Measurements from ENCODE around the gene CNTN3.

CNTN3 gene

DNA sequence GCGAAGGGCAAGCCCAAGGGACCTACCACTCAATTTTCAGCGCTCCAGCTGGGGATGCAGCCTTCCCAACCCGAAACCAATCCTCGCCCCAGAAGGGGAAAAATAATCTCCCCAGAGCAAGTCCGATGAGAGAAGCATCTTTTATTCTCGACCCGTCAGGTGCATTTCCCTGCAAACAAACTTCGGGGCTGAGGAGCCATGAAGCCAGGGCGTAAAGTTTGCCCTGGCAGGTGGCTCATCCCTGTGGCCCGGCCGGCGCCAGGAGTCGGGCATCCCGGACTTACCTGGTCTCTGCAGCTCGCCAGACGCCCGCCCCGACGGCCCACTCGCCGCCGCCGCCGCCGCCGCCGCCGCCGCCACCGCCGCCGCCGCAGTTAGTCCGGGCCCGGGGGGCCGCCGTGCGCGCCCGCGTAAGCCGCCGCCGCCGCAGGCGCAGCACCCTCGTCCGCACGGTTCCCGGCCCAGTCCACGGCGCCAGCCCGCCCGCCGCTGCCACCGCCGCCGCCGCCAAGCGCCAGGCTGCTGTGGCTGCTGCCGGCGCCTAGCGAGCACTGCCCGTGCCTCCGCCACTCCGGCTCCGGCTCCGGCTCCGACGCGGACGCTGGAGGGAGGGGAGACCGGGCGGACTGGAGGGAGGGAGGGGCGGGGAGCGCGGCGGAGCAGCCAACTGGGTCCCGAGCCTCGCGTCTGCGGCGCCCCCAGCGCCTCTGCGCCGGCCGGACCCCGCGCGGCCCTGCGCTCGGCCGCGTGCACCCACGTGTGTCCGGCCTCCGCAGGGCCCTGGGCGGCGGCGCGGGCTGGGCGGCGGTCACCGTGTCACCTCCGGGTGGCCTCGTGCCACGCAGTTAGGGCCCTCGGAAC is at the start of gene CNTN3:
Gene CNTN3, minus strand, starts transcription at position 553 of the 861 bp plus-strand sequence. CDS start 93,547 bp downstream, outside the sequence.
- no peak for FAIRE-seq

DNA sequence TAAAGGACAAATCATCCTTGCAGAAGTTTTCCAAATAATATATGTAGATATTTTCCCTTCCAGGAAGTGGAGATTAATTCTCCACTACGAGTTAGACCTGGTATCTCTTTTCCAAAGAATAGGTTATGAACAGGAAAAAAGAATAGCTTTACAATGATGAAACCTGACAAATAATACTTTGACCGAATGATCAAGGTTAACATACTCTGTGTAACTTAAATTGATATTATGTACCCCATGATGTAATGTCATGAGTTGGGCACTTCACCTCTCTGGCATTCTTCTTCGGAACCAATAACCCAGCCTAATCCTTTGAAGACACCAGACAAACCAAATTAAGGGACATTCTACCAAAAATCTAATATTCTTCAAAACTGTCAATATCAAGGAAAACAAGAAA is 48.7 kb upstream of the CNTN3 start:
- no peak for FAIRE-seq

DNA sequence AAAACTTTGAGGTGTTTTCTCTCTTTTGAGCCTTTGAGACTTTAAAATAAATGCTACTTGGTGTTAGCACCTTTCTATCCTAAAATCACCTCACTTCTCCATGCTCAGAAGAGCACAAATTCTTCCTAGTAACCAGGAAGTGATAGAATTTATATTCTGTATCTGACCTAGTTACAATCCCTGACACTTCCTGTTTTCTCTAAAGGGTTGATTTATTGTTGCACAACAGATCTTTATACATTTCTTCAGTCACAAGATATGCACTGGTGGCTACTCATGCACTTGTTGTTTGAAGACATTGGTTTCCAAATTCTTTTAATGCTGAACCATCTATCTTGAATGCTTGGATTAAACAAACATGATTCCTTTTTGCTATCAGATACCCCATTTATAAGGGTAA is 47.2 kb upstream of the CNTN3 start:
- no peak for FAIRE-seq

DNA sequence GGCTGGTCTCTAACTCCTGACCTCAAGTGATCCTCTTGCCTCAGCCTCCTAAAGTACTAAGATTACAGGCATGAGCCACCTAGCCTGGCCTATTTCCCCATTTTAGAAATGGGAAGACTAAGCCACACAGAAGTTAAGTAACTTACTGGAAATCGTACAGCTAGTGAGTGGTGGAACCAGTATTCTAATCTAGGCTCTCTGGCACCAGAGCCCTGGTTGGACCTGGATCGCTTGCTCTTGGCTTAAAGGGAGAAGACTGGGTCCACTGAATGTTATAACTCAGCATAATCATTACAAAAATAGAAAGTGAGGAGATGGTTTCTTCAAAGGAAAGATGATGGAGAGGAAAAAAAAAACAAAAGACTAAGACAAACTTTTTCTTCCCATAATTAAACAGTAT is 37.4 kb upstream of the CNTN3 start:
- no peak for FAIRE-seq

DNA sequence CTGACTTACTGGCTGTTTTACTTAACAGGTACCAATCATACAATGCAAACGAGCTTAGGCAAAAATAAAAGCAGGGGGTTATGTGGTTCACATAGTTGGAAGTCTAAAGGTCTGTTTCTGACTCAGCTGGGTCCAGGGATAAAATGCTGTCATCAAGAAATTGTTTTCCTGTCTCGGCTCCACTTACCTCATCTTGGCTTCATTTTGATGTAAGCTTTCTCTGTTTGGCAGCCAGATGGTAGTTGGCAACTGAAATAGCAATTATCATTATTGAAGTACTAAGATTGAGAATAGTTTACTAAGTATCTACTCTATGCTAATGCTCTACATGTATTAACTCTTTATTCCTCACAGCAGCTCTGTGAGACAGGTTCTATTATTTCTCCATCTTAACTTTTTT is 36.8 kb upstream of the CNTN3 start:
- no peak for FAIRE-seq

DNA sequence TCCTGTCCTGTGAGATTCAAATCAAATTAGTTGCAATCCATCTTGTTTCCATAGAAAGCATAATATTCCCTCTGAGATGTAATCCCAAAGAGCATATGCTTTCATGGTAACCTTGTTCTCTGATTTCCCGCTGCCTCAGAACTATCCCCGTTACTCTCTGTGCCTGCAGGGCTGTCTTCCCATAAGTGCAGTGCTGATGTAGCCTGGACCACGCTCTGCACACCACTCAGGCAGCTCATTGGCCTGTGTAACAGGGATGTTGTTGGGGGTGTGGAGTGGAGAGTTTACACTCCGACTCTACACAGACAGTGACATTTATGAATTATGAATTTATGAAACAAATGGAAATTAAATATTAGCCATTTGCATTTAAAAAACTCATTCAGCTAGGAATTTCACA is 33.6 kb upstream of the CNTN3 start:
- no peak for FAIRE-seq

DNA sequence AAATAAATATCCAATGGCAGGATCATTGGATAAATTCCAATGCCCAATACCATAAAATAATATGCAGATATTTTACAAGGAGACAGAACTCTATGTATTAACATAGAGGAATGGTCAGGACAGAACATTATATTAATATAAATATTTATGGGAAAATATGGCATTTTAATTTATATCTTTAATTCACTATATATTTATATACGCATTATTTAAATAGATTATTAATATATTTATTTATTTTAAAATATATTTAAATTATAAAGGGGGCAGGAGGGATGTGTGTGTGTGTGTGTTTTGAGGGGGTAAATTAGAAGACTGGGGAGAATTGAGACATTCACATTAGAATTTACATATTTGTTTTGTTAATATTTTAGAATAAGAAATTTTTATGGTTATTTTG is 31.6 kb upstream of the CNTN3 start:
- FAIRE-seq = no peak

DNA sequence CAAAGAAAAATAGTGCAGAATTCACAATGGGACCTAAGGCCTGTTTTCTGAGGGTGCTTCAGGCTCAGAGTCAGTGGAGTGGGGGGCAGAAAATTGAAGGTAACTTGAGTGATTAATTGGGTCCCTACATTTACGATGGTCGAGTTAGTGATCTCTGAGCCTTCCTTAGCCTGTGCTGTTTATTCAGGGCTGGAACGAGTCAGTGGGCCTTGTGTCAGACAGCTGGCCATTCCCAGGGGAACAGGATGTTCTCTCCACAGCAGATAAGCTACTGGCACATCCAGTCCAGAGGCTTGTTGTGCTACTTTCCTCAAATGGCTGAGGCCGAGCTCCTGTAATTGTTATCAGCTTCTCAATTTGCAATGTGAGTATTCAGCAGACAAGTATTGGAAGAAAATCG is 29.2 kb upstream of the CNTN3 start:
- FAIRE-seq = no peak

DNA sequence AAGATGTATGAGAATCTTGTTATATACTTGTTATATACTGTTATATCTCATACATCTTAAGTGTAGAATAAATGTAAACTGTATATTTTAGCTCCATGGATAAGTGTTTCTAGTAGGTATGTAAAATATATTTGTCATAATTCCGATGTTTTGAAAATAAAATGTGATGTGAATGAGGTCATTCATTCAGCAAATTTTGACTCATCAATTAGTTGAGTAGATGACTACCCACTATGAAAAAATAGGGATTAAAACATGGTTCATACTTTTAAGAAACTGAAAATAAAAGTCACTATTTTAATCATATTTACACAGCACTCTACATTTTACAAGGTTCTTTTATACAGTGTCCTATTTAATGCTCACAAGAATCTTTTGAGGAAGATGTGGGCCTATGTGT is 28.4 kb upstream of the CNTN3 start:
- FAIRE-seq = no peak

DNA sequence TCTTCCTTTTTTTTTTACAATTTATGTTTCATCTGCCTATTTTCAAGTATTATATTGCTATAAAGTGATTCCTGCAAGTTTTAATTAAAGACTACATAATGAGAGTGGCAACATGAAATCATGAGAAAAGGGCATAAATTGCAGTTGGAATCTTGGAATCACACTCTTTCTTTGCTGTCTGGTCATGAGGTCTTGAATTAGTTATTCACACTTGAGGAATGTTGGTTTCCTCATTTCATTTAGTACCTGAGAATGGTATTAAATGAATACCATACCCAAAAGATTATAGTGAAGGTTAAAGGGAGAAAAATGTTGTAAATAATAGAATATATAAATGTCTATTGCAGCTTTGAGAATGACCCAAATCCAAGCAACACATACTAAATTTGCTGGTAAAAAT is 25.8 kb upstream of the CNTN3 start:
- FAIRE-seq = no peak

DNA sequence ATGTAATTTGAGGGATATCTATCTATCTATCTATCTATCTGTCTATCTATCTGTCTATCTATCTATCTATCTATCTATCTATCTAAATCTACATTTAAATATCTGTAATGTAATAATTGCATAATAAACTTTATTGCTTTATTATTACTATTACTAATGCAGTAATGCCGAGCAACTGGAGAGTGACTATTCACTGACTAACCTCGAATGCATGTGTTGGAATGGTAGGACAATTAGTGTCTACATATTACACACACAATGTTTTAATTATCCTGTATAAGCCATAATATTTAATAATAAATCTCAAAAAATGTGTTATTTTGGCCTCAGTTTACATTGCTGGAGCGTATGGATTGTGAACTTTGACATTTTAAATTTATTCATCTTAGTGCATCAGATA is 25.2 kb upstream of the CNTN3 start:
- no peak for FAIRE-seq

DNA sequence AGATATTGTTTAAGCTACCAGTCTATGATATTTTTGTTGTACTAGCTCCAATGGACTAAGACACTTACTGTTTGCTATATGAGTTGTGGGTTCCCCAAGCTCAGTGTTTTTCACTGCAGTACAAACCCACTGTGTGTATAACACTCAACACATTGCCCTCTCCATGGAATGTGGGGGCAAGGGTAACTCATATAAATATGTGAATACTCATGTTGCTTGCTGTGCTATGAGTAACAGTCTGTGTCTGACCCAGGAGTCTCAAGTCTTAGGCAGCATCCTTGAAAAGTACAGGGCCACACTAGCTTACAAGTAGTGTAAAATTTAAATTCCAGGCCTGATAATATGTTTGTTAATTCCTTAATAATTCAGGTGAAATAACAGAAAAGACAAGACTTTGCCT is 22.5 kb upstream of the CNTN3 start:
- FAIRE-seq = no peak

DNA sequence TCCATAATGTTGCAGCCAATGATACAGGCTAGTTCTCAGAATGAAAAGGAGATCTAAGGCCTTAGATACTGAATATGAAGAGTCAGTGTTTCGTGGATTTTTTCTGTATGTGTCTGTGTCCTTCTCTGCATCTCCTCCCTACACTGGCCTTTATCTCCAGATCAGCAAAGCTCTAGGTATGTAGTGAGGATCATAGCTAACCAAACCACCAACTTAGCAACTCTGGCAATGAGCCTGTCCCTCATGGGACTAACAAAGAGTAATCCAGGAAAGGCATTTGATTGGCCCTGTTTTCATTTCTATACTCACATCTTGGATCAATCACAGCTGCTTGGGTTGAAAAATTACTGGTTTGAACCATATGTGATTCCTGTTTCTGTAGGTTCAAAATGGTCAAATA is 18.6 kb upstream of the CNTN3 start:
- FAIRE-seq = no peak

DNA sequence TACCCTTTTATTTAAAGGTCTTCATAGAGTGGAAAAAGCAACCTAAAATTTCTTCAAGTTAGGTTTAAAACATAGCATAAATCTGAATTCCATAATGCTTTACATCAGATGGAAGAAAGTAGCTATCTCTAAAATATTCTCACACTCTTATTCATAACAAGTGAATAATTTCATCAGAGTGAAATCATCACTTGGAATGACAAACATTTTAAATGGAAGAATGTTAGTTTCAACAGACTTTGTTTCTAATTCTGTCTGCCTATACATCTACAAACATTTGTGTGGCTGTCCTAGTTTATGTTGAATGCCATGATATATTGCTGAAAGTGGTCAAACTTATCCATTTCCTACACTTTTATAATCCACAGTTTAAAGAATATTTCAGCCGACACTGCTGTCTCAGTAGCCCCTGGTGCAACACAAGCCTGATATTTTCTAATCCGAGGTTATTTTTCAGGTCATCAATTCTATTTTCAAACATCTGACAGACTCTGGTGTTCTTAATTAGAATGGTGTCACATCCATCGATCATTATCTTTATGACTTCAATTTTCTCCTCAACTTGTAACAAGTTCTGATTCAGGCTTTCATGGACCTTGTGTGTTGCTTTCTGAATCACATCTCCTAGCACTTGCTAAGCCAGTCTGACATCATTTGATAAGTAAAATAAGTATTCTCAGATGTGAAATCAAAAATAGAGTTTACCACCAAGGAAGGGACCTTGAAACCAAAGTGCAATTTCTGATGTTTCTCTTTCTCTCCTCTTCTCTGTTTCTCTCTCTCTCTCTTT is 17.1 kb upstream of the CNTN3 start:
- FAIRE-seq = no peak

DNA sequence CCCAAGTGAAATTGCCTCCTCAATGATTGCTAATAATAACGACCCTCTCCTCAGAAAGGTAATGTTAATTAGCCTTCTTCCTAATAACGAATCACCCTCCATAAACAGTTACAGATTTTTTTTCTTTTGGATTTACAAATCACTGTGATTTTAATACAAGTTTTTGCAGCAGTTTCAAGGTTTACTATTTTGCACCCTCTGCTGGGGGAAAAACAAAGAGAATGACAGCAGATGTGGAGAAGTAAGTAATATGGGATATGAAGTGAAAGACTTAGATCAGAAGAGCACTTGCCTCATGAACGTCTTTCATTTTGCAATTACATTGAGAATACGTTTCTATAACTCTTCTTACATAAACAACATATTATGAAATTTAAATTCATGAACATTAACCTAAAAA is 16.1 kb upstream of the CNTN3 start:
- FAIRE-seq = no peak

DNA sequence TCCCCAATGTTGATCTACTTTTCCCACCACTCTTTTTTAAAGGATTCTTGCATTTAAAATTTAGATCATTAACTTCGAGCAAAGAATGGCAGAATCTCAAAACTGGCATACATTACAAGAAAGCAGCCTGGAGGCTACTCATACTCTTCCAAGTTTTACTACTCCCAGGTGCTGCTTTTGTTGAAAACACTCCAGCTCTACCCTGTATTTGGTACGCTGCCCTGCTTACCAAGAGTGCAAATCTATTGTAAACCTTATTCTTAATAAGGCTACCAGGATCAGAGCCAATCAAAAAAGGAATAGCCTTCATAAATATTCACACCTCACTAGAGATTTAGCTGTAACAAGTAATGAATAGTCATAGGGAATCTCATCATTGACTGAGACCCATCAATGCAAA is 11.6 kb upstream of the CNTN3 start:
- FAIRE-seq = no peak

DNA sequence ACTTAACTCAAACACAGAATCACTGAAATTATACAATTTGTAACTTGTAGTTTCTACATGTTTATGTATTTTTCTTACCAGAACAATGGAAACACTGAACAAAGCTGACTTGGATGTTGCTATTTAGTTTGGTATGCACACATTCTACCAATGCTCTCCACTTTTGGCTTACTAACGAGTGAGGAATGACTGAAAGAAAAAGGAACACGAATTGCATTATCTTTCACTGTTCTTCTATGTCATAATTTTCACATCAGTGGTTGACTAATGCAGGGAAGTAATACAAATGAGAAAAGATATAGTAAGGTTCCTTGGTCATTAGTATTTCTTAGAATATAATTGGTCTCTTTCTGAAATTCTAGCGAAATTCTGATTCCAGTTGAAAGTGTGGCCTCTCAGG is 9.8 kb upstream of the CNTN3 start:
- FAIRE-seq = no peak

DNA sequence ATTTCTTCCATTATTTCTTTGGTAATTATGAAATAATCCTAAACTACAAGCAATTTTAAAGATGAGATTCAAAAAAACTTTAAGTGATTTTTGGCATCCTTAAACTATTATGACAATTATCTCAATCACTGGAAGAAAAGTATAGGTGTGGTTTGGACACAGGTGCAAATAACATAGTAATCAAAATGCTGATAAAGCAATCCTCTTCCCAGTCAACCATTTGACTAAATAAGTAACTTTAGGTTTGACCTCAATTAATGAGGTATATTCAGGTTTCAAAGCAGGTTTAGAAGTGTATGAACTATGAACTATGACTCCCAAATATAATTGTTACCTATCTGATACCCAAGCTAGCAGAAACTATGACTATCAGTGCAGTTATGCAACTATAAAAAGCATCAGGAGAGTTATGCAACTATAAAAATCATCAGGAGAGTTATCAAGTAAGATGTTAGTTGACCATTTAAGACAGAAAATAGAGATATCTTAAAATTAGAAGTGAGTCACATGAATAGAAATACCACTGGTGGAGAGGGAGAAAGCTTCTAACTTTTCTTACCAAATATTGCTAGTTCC is 8.9 kb upstream of the CNTN3 start:
- FAIRE-seq = no peak

DNA sequence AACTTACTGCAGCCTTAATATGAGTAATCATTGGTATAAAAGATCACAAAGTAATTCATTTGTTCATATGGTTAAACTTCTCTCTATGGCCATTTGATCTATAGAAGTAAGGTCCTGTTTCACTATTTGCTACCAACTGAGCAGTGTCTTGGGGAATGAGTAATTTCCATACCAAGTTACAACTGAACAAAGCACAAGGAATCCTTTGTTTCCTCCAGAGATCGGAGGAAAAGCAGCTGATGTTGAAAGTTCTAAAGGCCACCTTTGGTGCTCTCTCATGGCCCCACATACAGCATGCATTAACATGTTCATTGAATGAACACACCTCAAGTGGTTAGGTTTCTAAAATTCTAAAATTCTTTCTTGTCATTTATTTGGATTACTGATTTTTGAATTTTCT is 7.1 kb upstream of the CNTN3 start:
- no peak for FAIRE-seq

DNA sequence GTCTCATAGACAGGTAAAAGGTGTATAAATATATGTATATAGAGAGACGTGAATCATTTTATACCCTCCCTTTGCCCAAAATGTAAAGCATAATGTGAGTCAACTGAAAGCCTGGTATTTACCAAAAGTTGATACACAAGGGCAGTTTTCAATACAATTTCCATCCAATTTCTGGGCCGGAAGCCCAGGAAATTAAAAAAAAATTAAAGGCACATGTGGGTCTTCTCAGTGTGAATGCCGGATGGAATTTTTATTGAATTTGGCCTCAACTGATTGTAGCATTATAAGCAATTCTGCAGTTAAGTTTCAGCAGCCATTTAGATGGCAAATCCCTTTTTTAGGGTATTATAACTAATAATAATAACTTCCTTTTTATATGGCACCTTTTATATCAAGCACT is 3.3 kb upstream of the CNTN3 start:
- FAIRE-seq = no peak

DNA sequence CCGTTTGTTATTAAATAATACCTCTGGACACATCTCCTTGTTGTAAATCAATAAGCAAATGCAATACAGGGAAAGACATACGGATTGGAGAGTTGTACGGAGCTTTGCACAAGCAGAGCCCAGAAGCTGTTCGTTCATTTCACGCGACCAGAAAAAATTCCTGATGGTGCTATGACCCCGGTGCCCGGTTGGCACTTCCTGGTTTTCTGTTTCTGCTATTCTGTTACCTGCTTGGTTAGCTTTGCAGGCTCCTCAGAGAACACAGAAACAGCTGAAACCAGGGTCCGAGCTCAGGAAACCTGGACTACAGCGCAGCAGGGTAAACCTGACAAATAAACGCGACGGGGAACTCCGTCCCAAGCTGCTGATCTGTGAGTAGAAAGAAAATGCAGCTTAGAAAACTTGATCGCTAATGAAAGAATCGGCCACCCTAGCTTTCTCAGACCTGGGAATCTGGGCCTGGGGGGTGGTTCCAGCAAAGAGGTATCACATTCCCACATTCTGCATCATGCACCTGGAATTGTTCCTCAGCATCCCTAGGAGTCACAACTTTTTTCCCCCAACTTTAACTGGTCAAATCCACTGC is 845 bp downstream of the CNTN3 start:
- no peak for FAIRE-seq

DNA sequence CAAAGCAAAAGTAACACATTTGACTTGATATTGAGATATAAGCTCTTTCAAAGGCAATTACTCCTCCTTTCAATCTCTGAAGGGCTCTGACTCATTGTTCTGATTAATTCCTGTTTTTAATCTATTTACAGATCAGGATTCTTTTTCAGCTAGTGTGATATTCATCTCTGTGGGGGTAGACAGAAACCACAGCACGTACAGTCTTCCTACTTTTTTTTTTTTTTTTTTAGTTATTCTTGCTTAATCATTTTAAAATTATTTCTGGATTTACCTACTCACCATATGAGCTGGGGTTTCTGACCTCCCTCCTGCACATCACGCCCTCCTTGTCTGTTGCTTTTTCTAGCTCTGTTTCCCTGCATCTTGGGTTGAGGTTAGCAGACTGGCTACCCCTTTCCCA is 1.4 kb downstream of the CNTN3 start:
- no peak for FAIRE-seq

DNA sequence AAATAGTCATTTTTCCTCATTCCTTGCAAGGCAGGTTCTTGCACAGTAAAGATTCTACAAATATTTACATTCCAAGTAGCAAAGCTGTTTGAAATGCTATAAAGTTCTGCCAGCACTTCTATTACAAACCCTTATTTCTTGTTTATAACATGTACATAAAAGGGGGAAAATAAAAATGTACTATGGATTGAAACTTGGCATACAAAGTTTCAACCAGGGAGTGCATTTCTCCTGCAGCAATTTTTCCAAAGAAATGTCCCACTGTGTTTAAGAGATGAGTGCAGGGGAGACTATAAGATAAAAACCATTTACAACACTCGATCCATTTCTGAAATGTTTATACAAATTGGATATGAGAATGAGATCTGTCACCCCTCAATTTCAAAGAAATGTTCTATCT is 3.3 kb downstream of the CNTN3 start:
- FAIRE-seq = no peak

DNA sequence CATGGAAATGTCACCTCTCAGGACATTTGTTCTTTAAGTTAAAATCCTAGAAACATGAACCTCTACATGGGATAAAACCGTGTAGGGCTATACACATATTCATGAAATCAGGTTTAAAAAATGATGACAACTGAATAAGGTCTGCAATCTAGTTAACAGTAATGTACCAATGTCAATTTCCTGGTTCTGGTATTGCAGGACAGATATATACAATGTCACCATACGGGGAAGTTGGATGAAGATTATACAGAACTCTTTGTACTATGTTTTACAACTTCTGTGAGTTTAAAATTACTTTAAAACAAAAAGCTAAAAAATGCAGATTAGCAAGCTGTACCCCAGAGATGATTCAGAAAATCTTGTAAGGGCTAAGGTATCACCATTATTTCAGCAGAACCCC is 6.7 kb downstream of the CNTN3 start:
- no peak for FAIRE-seq
